Activated naive CD4-positive, alpha-beta T cell treated with anti-CD3 and anti-CD28 coated beads, Interleukin-2, amount 50 U/mL, for 24 hours (primary cell): Measurements from ENCODE around the gene ACSL5.
"Not testable (repeated sequence)": the region's sequence is repeated elsewhere in the genome, so short reads cannot be mapped to it uniquely, and the experiment has no call there.

ENCODE experiments used
- H3K27ac Mint-ChIP-seq: one replicate; pipeline ENCODE4 v1.8.0; 2021; ENCODE audit warnings: mild to moderate bottlenecking, mixed read lengths
- H3K27me3 Mint-ChIP-seq: one replicate; pipeline ENCODE4 v1.8.0; 2021; ENCODE audit warnings: mixed read lengths
- H3K36me3 Mint-ChIP-seq: one replicate; pipeline ENCODE4 v1.8.0; 2021; ENCODE audit warnings: mixed read lengths
- H3K4me1 Mint-ChIP-seq: one replicate; pipeline ENCODE4 v1.8.0; 2021; ENCODE audit warnings: mixed read lengths
- H3K4me3 Mint-ChIP-seq: one replicate; pipeline ENCODE4 v1.8.0; 2021; ENCODE audit warnings: mild to moderate bottlenecking, mixed read lengths
- H3K9me3 Mint-ChIP-seq: one replicate; pipeline ENCODE4 v1.8.0; 2021; ENCODE audit warnings: mixed read lengths

The ACSL5 gene

GRCh38 chr10:112363696-112364688 lies 9.9 kb upstream of the ACSL5 start:
- Mint-ChIP-seq H3K27me3 (no peaks in the 10 kb centered on the region), H3K36me3 (no peaks in the 10 kb centered on the region), H3K27ac (no peak overlapping the region), H3K4me3 (no peak overlapping the region), H3K4me1 (no peaks in the 10 kb centered on the region), H3K9me3 (no peaks in the 10 kb centered on the region)

DNA sequence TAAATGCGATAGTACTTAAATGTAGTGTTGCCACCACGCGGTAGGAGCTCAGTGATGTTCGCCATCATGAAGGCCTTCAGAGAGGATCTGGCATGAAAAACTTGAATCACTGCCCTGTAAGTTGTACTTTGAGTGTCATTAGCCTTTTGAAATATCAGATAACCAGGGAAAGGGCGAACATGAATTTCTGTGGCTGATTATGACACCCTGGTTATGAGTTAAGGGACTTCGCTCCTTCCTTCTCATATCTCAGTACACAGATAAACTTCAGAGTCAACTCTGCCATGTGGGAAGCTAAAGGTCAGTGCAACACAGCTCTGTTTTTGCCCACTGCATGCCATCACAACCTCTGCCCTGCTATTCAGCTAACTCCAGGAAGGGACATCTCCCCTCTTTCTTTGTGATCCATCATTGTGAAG lies 8.9 kb upstream of the ACSL5 start:
- H3K27ac Mint-ChIP-seq, result no peak overlapping the region
- peaks cover 4% of the 10 kb centered on the region for H3K4me1 Mint-ChIP-seq
- no peaks in the 10 kb centered on the region for H3K36me3 Mint-ChIP-seq
- no peaks in the 10 kb centered on the region for H3K9me3 Mint-ChIP-seq
- H3K4me3 Mint-ChIP-seq, result no peak overlapping the region
- no peaks in the 10 kb centered on the region for H3K27me3 Mint-ChIP-seq

- H3K36me3 Mint-ChIP-seq, result no peaks in the 10 kb centered on the region
- H3K4me3 Mint-ChIP-seq, result no peak overlapping the region
- H3K27ac Mint-ChIP-seq, result no peak overlapping the region
- no peaks in the 10 kb centered on the region for H3K27me3 Mint-ChIP-seq
- H3K9me3 Mint-ChIP-seq, result no peaks in the 10 kb centered on the region
- H3K4me1 Mint-ChIP-seq, result peaks cover 4% of the 10 kb centered on the region
Measured at GRCh38 chr10:112365451-112365850, 8.5 kb upstream of the ACSL5 start.

DNA sequence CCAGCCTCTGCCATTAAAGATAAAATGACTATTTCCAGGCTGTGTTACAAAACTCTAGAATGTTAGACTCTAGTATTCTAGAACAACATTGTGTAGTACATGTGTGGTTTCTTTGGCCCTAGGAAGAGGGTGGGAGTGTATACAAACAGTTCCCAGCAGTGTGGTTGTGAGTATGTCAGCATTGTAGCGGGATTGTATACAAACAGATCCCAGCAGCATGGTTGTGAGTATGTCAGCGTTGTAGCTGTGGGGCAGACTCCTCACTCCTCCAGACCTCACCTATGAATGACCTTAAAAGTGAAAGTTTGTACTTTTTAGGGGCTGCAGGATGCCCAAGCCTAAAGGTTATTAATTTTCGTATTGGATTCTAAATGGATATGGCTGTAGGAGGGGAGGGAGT lies 6.9 kb upstream of the ACSL5 start:
- Mint-ChIP-seq H3K36me3 (no peaks in the 10 kb centered on the region), H3K27ac (no peak overlapping the region), H3K4me1 (peaks cover 4% of the 10 kb centered on the region), H3K4me3 (no peak overlapping the region), H3K27me3 (no peaks in the 10 kb centered on the region), H3K9me3 (no peaks in the 10 kb centered on the region)

- Mint-ChIP-seq H3K36me3 (no peaks in the 10 kb centered on the region), H3K4me3 (no peak overlapping the region), H3K9me3 (no peaks in the 10 kb centered on the region), H3K27me3 (no peaks in the 10 kb centered on the region), H3K4me1 (peaks cover 4% of the 10 kb centered on the region), H3K27ac (no peak overlapping the region)
Measured at GRCh38 chr10:112367516-112367915, 6.4 kb upstream of the ACSL5 start.

- Mint-ChIP-seq H3K27me3 (no peaks in the 10 kb centered on the region), H3K27ac (no peak overlapping the region)
Measured at GRCh38 chr10:112369495-112370423, 4.2 kb upstream of the ACSL5 start.

DNA sequence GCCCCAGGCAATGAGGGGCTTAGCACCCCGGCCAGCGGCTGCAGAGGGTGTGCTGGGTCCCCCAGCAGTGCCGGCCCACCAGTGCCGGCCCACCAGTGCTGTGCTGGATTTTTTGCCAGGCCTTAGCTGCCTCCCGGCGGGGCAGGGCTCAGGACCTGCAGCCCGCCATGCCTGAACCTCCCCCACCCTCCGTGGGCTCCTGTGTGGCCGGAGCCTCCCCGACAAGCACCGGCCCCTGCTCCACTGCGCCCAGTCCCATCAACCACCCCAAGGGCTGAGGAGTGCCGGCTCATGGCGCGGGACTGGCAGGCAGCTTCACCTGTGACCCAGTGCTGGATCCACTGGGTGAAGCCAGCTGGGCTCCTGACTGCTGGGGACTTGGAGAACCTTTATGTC lies 3.5 kb upstream of the ACSL5 start:
- no peak overlapping the region for H3K4me3 Mint-ChIP-seq
- no peaks in the 10 kb centered on the region for H3K9me3 Mint-ChIP-seq
- no peaks in the 10 kb centered on the region for H3K27me3 Mint-ChIP-seq
- H3K27ac Mint-ChIP-seq, result no peak overlapping the region
- H3K36me3 Mint-ChIP-seq, result no peaks in the 10 kb centered on the region
- peaks cover 25% of the 10 kb centered on the region for H3K4me1 Mint-ChIP-seq

More at GRCh38 chr10:112369495-112370423, 4.2 kb upstream of the ACSL5 start:
- no peaks in the 10 kb centered on the region for H3K9me3 Mint-ChIP-seq
- H3K36me3 Mint-ChIP-seq, result no peaks in the 10 kb centered on the region
- no peak overlapping the region for H3K4me3 Mint-ChIP-seq
- H3K4me1 Mint-ChIP-seq, result peaks cover 18% of the 10 kb centered on the region

- not testable (repeated sequence) for H3K36me3 Mint-ChIP-seq, H3K4me3 Mint-ChIP-seq, H3K9me3 Mint-ChIP-seq, H3K27ac Mint-ChIP-seq, H3K27me3 Mint-ChIP-seq
- peaks cover 31% of the 10 kb centered on the region for H3K4me1 Mint-ChIP-seq
Measured at GRCh38 chr10:112371326-112371725, 2.6 kb upstream of the ACSL5 start.

DNA sequence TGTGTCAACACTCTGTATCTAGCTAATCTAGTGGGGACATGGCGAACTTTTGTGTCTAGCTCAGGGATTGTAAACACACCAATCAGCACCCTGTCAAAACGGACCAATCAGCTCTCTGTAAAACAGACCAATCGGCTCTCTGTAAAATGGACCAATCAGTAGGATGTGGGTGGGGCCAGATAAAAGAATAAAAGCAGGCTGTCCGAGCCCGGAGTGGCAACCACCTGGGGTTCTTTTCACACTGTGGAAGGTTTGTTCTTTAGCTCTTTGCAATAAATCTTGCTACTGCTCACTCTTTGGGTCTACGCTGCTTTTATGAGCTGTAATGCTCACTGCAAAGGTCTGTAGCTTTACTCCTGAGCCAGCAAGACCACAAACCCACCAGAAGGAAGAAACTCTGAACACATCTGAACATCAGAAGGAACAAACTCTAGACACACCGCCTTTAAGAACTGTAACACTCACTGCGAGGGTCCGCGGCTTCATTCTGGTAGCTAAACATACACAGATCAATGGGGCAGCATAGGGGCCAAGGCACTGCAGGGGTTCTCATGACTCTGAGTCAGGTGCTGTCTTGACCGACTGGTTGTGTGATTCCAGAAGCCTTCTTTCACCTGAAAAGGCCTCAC lies 1.6 kb upstream of the ACSL5 start:
- H3K4me1 Mint-ChIP-seq, result peaks cover 37% of the 10 kb centered on the region
- H3K27me3 Mint-ChIP-seq, H3K27ac Mint-ChIP-seq, H3K4me3 Mint-ChIP-seq, H3K9me3 Mint-ChIP-seq, H3K36me3 Mint-ChIP-seq: not testable (repeated sequence)

DNA sequence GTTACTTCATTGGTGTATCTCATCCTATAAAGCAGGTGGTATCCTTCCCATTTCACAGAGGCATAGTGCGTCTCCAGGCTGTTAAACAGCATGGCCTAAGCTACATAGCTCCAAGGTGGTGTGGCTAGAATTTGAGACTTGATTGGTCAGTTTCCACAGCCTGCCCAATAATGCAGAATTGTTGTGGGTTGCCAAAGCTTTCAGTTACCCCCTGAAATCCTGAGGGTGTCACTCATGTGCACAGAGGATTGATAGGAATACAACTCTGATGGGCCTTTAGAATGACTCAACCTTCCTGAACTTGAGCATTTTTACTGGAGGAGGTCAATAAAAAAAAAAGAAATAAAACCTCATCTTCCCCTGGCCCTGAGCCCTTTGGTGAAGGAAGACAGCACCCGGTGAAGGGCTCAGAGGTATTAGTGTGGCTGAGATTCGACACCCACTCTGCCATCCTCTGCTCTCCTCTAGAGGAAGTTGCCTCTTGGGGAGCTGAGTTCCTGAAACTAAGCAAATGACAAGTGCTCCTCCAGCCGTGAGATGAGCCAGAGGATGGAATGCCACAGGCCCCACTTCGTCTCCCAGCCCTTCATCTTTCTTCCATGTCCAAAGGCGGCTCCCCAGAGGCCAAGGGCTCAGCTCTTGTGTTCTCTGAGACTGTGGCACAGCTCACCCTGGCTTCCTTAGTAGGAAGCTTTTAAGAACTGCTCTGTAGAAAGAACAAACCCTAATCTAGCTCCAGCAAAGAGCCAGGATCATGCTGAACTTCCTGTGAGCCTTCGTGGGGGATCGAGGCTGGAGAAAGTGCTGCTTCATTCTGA lies 1.0 kb downstream of the ACSL5 start:
- peaks cover 58% of the 10 kb centered on the region for H3K4me1 Mint-ChIP-seq
- no peaks in the 10 kb centered on the region for H3K27me3 Mint-ChIP-seq
- H3K9me3 Mint-ChIP-seq, result no peaks in the 10 kb centered on the region
- H3K36me3 Mint-ChIP-seq, result peaks cover 4% of the 10 kb centered on the region
- peak overlapping the region; percentile 100 for H3K27ac Mint-ChIP-seq
- peak overlapping the region; percentile 98 for H3K4me3 Mint-ChIP-seq

GRCh38 chr10:112375721-112376395 lies 1.9 kb downstream of the ACSL5 start:
- Mint-ChIP-seq H3K9me3 (no peaks in the 10 kb centered on the region), H3K4me3 (peak overlapping the region; percentile 98), H3K4me1 (peaks cover 68% of the 10 kb centered on the region), H3K36me3 (peaks cover 11% of the 10 kb centered on the region), H3K27ac (peak overlapping the region; percentile 100), H3K27me3 (no peaks in the 10 kb centered on the region)

GRCh38 chr10:112376396-112376790 lies 2.5 kb downstream of the ACSL5 start:
- Mint-ChIP-seq H3K4me3 (peak overlapping the region; percentile 98), H3K36me3 (peaks cover 14% of the 10 kb centered on the region), H3K4me1 (peaks cover 72% of the 10 kb centered on the region), H3K27me3 (no peaks in the 10 kb centered on the region), H3K9me3 (no peaks in the 10 kb centered on the region), H3K27ac (peak overlapping the region; percentile 100)

DNA sequence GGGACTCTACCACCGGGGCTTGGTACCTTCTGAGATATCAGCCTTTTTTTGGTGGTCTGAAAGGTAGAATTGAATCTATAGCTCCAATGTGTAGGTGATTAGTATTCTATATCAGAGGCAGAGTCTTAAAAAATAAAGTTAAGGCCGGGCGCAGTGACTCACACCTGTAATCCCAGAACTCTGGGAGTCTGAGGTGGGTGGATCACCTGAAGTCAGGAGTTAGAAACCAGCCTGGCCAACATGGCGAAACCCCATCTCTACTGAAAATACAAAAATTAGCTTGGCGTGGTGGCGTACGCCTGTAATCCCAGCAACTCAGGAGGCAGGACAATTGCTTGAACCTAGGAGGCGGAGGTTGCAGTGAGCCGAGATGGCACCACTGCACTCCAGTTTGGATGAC lies 3.2 kb downstream of the ACSL5 start:
- Mint-ChIP-seq H3K4me1 (peaks cover 72% of the 10 kb centered on the region), H3K27ac (peak overlapping the region; percentile 80), H3K36me3 (peaks cover 16% of the 10 kb centered on the region), H3K4me3 (peak overlapping the region; percentile 98)
- not testable (repeated sequence) for H3K9me3 Mint-ChIP-seq, H3K27me3 Mint-ChIP-seq

DNA sequence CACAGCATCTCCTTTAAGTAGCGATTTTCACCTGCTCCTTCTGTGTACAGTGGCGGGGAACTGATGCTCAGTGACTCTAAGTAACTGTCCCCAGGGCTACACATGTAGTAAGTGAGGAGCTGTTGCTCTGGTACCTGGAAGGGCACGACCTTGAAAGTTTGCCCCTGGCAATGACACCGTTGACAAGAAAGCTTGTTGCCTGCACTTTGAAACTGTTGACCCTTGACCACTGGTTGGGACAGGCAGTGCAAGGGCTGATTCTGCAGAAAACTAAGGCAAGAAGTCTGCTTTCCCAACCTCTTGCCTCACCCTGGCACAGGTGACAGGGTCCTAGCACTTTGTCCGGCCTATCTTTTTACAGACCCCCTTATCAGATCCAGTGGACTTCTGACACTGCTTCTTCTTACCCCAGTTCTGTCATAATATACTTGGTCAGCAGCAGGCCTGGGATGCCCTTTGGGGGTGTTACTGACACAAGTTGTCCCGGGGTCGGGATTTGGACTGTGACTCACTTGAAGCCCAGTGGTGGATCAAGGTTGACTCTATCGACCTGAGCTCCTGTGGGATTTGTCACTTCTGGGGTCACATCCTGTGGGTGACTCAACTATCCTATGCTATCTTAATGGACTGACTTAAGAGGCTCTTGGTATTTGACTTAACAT lies 5.8 kb downstream of the ACSL5 start:
- peaks cover 82% of the 10 kb centered on the region for H3K4me1 Mint-ChIP-seq
- H3K9me3 Mint-ChIP-seq, result no peaks in the 10 kb centered on the region
- H3K27me3 Mint-ChIP-seq, result no peaks in the 10 kb centered on the region
- peak overlapping the region; percentile 77 for H3K27ac Mint-ChIP-seq
- no peak overlapping the region for H3K4me3 Mint-ChIP-seq
- peaks cover 19% of the 10 kb centered on the region for H3K36me3 Mint-ChIP-seq
